ENCODE results near the gene MYH2. TPM values are rescaled to one million over a fixed set of nuclear protein-coding genes. Genes with fewer than 3 reads are reported as not detected.
"Not testable (repeated sequence)": the region's sequence is repeated elsewhere in the genome, so short reads cannot be mapped to it uniquely, and the experiment has no call there.

Gene MYH2
- total RNA-seq (2014; rRNA removed; shearing (Covaris generic)), result not detected in 2 replicates
- not detected in 2 replicates for polyA plus RNA-seq (2014; cell fraction: nucleus; rRNA removed)

DNA sequence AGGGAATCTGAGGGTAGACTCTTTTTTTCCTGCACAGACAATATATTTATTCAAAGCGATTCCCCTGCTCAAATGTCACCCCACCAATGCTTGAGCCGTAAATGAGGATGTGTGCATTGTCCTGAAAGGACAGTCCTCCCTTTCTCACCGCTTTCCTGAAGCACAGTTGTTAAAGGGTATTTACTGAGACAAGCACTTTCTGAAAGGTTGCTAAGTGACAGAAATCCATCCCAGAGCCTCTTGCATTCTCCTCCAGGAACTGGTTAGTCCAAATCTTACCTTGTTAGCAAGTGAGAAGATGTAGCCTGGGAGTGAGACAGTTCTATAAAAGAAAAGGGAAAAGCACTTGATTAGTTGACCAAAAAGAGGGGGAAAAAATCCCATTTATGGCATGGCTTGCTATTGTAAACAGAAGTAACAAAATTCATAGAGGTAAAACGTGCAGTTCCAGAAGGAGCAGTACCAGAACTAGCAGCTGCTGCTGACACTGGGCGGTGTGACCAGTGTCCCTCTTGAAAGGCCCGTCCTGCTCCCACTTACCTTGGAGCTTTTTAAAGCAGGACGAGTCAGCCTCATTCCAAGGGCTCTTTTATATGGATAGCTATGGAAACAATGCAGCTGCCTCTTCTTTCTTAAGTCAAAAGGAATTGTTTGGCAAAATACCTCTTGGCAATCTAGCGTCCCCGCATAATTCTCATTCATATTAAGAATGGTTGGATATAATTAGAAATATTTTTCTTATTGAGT lies at the start of gene MYH2:
TSS of gene MYH2 (minus strand) at position 563 of the 747 bp plus-strand sequence. CDS start 1,738 bp downstream, outside the sequence.
- no peak for DNase-seq (ENCODE audit: extremely low read depth, low read depth)

DNA sequence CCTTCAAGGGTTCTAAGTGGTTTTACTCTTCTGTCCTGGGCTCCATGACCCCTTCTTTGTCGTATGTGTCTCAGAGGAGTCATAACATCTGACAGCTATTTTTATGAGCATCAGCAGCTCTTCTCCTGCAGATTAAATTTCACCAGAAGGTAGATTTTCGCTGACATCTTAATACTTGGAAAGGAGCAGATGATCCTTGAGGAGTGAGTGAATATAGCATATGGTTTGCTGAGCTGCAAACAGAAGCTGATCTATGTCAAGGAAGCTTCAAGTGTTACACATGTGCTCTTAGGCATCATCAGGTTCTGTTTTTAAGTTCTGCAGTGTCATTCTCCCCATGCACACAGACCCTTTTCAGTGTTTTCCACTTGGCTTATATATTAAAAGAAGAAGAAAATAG lies 49.2 kb upstream of the MYH2 start:
- no peak for DNase-seq (ENCODE audit: extremely low read depth, low read depth)

DNA sequence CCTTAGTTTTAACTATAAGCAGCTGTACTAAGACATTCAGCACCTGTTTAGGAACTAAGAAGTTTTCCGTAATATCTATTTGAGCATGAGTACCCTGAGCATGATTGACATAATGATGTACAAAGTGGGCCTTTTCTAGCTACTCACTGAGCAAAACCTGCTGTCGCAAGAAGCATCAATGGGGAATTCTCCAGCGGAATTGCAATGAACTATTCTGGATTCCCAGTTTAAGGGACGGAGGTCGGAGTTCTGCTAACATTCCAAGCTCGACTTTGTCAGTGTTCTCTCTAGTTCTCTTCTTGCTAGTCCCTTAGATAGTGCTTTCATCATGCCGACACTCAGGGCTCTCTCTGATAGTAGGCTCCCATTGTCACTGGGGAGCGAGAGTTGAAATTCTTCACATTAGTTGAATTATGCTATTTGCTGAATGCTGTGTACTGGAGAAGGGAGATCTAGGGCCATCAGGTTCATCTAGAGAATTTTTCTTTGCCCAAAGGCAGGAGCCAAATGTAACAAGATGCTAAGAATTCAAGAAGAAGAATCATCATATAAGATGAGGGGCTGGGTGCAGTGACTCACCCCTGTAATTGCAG lies 40.2 kb upstream of the MYH2 start:
- no peak for DNase-seq (ENCODE audit: extremely low read depth, low read depth)

DNA sequence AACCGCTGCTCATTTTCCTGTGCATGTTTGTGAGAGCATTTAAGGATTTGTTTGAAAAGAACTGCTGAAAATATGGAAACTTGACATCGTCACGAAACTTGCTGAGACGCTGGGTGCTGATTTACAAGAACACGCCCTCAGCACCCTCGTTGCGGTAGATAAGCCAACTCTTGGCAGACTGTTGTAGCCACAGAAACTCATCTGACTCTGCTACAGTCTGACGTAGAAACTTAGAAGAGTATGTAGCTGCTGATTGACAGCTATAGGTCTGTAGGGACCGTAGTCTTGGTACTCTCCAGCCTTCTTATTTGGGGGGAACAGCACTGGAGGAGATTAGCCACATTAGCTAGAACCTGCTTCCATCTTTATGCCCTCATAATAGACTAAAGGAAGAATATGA lies 36.1 kb upstream of the MYH2 start:
- no peak for DNase-seq (ENCODE audit: extremely low read depth, low read depth)

DNA sequence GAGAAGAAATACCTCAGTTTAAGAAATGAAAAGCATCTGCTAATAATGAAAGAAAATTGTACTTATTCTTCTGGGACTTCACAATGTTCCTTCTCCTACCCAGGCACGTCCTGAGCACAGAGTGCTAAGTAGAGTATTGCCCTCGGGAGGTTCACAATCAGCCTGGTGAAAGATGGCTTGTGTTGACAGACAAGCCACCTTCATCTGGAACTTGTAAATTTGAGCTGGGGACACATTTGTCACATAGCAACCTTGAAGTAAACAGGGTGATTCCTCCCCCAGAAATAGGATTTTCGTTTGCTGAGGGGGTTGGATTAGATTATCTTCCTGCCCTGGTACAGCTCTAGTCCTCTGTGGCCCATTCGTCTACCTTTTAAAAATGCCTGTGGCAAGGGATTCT lies 34.4 kb upstream of the MYH2 start:
- no peak for DNase-seq (ENCODE audit: extremely low read depth, low read depth)

DNA sequence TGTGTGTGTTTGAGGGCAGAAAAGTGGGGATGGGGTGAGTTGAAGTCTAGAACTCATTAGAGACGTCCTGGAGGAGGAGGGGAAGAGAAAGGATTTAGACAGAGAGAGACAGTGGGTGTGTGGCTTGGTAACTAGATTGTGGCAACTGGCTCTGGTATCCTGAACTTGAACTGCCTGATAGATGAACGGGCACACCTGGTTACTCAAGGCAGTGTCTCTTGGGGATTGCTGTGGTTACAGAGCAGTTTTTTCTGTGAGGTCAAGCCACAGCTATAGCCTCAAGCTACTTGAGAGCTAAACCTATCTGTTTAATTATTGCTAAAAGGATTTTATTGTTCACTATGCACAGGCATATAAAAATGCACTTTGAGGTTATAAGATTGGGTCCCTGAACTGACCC lies 29.8 kb upstream of the MYH2 start:
- no peak for DNase-seq (ENCODE audit: extremely low read depth, low read depth)

DNA sequence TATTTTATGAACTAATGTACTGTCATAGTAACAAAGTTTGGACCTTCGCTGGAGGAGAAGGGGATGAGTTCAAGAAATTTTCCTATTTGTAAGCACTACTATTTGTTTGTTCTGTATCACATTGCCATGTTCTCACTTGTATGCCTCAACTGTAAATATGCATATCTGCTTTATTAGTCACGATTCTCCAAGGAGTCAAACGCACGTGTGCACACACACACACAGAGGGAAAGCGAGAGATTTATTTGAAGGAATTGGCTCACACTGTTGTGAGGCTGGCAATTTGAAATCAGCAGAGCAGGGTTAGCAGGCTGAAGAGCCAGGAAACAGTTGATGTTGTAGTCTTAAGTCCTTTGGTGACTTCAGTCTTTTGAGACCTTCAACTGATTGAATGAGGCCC lies 24.9 kb upstream of the MYH2 start:
- DNase-seq (ENCODE audit: extremely low read depth, low read depth), result no peak

DNA sequence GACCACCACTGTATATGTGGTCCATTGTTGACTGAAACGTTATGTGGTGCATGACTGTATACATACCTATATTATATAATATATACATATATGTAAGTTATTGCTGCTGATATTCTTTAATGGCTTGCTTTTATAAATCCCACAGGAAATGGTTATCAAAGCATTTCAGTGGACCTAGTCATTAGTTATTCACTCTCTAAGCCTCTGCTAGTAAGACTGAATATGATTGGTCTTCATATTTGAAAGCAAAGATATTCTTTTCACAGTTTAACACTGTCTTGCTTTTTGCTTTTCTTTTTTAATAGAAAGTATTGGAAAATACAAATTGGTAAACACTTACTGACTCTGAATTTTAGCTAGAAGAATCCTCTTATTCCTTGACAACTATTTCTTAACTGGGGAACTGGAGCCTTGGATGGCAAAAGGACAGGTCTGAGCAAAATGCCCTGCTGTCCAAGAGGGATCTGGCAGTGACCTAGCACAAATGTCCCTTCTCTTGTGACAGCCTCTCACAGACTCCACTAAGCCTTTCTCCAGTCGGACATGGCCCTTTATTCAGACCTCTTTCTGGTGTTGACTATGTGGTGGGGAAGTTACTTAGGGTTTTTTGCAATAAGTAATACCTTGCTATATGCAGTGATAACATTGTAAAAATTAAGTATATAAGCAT lies 14.7 kb upstream of the MYH2 start:
- no peak for DNase-seq (ENCODE audit: extremely low read depth, low read depth)

DNA sequence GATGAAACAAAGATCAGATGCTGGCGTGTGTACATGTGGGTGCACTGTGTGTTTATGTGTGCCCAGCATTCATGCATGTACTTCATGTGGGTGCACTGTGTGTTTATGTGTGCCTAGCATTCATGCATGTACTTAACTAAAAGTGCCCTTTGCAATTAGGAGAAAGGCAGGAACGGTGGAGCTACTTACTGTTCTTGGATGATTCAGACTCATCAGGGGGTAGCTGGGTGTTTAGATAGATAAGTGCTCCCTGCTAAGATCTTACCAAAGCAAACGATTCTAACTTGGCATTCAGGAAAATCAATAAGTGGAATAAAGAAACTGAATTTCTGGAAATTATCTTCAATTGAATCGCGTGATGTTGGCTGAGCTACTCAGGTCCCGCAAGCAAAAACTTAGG lies 8.6 kb upstream of the MYH2 start:
- DNase-seq (ENCODE audit: extremely low read depth, low read depth), result no peak

DNA sequence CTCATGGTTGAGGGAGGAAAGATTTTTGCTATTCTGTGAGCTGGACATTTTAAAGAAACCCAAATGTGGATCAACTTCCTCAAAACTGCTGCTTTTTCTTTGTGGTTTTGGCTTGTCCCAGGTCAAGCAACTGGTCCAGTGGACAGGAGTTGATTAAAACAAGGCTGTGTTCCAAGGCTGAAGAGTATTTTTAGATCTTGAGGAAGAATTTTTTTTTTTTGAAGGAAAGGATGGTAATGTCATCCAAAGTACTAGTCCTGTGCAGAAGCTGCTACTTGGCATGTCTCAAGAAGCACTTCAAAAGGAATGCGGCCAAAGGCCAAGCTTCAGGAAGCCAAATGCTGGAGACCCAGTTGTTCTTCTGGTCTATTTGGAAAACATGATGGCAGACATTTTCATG lies 8.0 kb upstream of the MYH2 start:
- no peak for DNase-seq (ENCODE audit: extremely low read depth, low read depth)

DNA sequence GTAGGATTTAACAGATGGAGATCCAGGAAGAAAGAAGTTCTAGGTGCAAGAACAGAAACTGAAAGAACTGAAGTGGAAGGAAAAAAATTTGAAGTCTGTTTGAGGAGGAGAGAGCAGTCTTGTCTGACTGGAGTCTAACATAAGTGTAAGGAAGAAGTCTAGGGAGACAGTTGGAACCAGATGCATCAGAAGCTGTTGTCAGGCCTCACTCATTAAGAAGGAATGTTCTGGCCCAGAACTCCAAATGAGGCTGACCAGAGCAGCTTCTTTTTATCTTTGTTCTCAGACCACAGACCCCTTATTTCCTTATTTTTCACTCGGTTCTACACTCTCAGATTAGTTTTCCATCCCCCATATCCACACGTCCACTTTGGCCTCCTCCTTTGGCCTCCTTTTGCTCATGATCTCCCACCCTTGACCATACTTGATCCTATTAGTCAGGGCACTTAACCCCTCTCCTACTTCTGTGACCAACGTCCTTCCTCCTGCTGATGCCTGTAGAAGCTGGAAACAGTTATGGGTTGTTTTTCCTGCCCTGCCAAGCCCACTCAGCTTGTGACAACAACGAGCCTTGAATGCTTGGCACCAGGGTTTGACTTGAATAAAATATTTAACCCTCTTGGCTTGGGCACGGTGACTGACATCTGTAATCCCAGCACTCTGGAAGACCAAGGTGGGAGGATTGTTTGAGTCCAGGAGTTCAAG lies 7.0 kb upstream of the MYH2 start:
- DNase-seq (ENCODE audit: extremely low read depth, low read depth), result no peak

DNA sequence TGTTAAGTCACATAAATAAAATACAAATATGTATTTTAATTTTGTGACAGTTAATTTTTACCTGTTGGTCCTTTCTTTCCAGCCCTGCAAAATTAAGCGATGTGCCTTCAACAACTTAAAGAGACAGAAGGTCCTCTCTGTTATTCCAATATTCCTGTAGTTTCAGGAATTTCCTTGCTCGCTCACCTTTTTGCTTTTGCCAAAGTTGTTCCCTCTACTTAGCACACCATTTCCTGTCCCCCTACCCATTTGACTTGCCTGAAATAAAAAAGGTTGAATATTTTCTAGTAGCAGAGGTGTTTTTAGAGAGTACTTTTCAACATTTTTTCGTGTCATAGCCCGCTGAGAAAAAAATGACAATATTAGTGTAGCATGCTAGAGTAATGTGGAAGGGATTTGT lies 556 bp upstream of the MYH2 start:
- DNase-seq (ENCODE audit: extremely low read depth, low read depth), result no peak

DNA sequence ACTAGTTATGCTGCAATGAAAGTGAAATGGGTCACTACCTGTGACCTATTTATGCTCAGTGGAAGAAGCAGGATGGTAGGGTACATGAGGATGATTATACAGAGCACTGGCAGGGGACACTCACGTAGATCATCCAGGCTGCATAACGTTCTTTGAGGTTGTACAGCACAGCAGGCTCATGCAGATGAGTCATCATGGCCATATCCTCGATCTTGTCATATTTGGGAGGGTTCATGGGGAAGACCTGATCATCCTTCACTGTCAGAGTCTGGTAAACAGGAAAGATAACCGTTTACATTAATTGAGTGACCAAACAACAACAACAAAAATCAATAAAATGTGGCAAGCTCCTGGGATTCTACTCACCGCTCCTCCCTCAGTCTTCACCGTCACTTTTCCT lies 2.1 kb downstream of the MYH2 start:
- DNase-seq (ENCODE audit: extremely low read depth, low read depth), result no peak

DNA sequence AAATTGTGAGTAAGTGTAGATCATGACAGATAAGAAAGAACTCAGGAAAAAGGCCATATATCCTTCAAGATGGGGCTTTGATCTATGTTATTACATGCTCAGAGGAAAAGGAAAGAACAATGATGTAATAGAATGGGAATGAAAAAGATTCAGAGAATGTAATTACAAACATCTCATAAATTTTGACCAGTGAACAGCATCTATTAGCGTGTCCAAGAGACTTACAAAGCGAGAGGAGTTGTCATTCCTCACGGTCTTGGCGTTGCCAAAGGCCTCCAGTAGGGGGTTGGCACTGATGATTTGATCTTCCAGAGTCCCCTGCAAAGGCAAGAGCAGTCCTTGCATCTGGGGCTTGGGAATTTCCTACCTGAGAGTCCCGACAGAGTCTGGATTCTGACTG lies 6.0 kb downstream of the MYH2 start:
- DNase-seq (ENCODE audit: extremely low read depth, low read depth), result not testable (repeated sequence)

DNA sequence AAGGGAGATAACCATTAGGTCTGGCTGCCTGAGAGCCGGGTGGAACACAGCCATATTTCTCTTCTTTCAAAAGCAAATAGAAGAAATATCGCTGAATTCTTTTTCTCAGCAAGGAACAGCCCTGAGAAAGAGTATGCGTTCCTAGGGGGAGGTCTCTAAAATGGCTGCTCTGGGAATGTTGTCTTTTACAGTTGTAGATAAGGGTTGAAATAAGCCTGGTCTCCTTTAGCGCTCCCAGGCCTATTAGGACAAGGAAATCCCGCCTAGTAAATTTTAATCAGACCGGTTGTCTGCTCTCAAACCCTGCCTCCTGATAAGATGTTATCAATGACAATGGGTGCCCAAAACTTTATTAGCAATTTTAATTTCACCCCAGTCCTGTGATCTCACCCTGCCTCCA lies 8.3 kb downstream of the MYH2 start:
- DNase-seq (ENCODE audit: extremely low read depth, low read depth), result not testable (repeated sequence)

DNA sequence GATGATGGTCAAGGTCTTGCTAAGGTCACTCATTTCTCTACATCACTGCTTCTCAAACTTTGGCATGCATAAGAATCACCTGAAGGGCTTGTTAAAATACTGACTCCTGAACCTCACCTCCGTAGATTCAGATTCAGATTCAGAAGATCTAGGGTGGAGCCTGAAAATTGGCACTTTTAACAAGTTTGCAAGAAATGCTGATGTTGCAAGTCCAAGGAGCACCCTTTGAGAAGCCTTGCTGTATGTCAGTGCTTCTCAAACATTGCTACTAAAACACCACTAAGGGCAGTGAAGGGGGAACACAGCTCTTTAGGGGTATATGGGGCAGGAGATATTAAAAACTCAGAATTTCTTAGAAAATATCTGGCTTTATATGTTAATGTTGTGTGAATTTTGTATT lies 17.4 kb downstream of the MYH2 start:
- DNase-seq (ENCODE audit: extremely low read depth, low read depth), result no peak

DNA sequence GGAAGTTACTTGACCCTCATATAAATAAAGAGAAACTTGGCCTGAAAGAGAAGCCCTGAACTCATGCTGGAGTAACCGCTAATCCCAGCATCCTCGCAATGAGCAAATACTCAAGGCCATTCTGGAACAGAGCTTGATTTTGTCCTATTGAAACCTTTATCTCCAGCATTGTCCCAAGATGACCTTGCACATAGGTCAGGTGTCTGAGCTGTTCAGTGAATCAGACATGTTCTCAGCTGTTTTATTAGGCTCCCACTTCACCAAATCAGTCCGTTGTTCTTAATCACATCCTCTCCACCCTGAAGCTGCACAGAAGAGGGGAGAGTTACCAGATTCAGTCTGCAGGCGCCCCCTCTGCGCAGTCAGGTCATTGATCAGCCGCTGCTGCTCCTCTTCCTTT lies 22.0 kb downstream of the MYH2 start:
- no peak for DNase-seq (ENCODE audit: extremely low read depth, low read depth)

DNA sequence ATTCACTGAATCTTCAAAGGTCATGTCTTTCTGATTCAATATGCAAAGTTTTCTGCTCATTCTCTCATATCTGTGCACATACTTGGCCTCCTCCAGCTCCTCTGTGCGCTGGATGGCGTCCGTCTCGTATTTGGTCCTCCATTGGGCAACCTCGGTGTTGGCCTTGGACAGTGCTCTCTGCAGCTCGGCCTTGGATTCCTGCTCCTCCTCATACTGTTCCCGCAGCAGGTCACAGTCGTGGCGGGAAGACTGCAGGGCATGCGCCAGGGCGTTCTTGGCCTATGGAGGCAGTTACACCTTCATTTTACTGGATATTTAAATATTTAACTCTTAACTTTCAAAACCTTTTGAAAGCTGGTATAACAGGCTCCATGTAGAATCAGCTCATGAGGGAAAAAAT lies 22.9 kb downstream of the MYH2 start:
- DNase-seq (ENCODE audit: extremely low read depth, low read depth), result no peak

DNA sequence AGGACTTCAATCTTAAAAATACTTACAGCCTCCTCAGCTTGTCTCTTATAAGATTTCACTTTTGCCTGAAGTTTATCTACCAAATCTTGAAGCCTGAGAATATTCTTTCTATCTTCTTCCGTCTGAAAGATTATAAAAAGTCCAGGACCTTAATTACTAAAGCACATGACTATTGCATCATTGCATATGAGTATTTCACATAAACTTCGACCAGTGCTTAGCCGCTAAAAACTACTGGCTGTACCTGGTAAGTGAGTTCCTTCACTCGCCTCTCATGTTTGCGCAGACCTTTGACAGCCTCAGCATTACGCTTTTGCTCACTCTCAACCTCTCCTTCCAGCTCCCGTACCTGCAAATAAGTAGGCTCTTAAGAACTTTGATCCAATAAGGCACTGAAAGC lies 26.4 kb downstream of the MYH2 start:
- DNase-seq (ENCODE audit: extremely low read depth, low read depth), result no peak

DNA sequence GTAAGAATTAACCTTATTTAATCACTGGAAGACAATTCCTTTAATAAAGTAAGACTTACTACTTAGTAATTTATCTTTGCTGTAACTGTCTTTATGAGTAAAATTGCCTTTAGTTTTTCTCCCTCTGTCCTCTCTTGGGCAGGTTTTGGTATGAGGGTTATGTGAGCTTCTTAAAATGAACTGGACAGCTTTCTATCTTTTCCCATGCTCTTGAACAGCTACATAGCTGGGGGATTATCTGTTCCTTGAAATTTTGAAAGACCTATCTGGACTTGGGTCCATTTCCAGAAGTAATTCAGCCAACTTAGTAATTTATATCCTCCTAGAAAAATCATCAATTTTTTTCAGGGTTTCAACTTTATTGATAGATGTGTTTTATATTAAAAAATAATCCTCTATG lies 27.5 kb downstream of the MYH2 start:
- no peak for DNase-seq (ENCODE audit: extremely low read depth, low read depth)

DNA sequence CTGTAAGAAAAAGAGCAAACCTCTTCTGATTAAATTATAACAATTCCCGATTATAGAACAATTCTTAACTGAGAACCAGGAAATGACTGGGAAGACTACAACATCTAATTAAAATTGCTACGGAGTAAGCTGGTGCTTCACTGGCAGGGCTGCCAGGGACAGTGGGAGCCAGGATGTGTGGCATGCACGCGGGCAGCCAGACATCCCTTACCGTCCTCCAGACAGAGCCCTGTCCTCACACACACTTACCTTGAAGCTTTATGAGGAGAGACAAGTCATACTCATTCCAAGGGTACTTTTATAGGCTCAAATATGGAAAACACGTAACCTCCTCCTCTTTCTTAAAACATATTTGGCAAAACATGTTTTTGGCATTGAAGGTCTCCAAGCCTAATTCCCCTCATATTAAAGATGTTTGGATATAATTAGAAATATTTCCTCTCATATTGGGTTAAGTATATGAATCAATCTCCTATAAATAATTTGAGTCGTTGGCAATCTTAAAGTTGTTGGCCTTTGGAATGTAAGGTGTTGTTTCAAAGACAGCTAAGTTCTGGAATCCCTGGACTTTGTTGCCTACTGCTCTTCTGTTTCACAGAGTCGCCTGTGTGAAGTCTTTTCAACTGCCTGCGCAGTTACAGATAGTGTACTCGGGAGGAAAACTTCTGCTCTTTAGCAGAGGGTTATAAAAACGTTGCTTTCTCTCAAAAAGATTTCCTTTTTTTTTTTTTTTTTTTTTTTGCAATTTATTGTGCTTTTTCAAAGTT lies 31.0 kb downstream of the MYH2 start, which contains the start of gene MYH1:
TSS of gene MYH1 (minus strand) at position 272 of the 767 bp plus-strand sequence. CDS start 1,900 bp downstream, outside the sequence.
- DNase-seq (ENCODE audit: extremely low read depth, low read depth), result no peak

Data from NCI-H460 (cell line).